ENCODE results near the gene GLIPR2.

The GLIPR2 gene

GRCh38 chr9:36163049-36163785 is 26.7 kb downstream of the GLIPR2 start:
- no peak for DNase-seq (ENCODE audit: extremely low read depth, insufficient read length)
- Histone ChIP-seq H3K4me3 (replicated peaks; ENCODE audit: low read depth, low read length) (no peak overlapping the region), H3K36me3 (ENCODE audit: control insufficient read depth, insufficient read depth, low read length) (no peaks in the 10 kb centered on the region), H3K27me3 (replicated peaks; ENCODE audit: control insufficient read depth, insufficient read depth, low read length) (no peaks in the 10 kb centered on the region; the same call in none of the 2 replicates)
- TF ChIP-seq, protein P1, sequence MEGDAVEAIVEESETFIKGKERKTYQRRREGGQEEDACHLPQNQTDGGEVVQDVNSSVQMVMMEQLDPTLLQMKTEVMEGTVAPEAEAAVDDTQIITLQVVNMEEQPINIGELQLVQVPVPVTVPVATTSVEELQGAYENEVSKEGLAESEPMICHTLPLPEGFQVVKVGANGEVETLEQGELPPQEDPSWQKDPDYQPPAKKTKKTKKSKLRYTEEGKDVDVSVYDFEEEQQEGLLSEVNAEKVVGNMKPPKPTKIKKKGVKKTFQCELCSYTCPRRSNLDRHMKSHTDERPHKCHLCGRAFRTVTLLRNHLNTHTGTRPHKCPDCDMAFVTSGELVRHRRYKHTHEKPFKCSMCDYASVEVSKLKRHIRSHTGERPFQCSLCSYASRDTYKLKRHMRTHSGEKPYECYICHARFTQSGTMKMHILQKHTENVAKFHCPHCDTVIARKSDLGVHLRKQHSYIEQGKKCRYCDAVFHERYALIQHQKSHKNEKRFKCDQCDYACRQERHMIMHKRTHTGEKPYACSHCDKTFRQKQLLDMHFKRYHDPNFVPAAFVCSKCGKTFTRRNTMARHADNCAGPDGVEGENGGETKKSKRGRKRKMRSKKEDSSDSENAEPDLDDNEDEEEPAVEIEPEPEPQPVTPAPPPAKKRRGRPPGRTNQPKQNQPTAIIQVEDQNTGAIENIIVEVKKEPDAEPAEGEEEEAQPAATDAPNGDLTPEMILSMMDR (IDR thresholded peaks at IDR 0.05; ENCODE audit: insufficient read depth, low read length, poor library complexity, severe bottlenecking) = no peak

DNA sequence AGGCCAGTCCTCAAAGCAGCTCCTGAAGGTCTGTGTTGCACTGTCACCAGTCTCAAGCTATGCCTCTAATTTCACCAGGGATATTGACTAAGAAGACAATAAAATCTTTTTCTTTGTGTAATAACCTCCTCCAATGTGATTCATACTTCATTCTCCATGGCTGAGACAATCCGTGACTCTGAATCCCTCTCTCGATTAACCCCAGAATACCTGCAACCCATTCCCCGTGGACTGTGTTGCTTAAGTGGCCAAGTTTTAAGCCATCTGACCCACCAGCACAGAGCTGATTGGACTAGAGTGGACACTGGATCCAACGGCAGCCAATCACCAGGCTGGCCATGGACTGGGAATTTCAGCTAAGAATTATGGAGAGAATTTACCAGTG is 27.2 kb downstream of the GLIPR2 start:
- TF ChIP-seq, protein P1 (IDR thresholded peaks at IDR 0.05; ENCODE audit: insufficient read depth, low read length, poor library complexity, severe bottlenecking) = no peak
- no peaks in the 10 kb centered on the region for H3K36me3 ChIP-seq (ENCODE audit: control insufficient read depth, insufficient read depth, low read length)
- H3K4me3 ChIP-seq (replicated peaks; ENCODE audit: low read depth, low read length) = no peak overlapping the region
- no peak for DNase-seq (ENCODE audit: extremely low read depth, insufficient read length)
- H3K27me3 ChIP-seq (replicated peaks; ENCODE audit: control insufficient read depth, insufficient read depth, low read length) = no peaks in the 10 kb centered on the region; the same call in none of the 2 replicates

DNA sequence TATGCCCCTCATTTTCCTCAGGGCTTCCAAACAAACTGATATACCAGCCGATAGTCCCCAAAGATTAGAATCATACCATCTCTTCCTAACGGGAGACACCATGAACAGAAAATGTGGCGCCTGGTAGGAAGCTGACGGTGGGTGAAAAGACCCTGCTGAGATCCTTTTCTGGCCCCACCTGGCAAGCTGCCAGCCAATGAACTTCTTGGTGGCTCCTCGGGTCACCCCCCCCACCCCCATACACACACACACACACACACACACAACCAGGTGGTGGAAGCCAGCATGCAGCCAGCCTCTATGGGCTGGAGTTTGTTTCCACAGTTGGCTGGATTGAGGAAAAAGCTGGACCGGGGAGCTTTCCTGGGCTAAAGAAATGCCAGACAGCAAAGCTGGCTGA is 27.8 kb downstream of the GLIPR2 start:
- TF ChIP-seq, protein P1 (IDR thresholded peaks at IDR 0.05; ENCODE audit: insufficient read depth, low read length, poor library complexity, severe bottlenecking) = no peak
- Histone ChIP-seq H3K36me3 (ENCODE audit: control insufficient read depth, insufficient read depth, low read length) (no peaks in the 10 kb centered on the region), H3K27me3 (replicated peaks; ENCODE audit: control insufficient read depth, insufficient read depth, low read length) (no peaks in the 10 kb centered on the region; the same call in none of the 2 replicates), H3K4me3 (replicated peaks; ENCODE audit: low read depth, low read length) (no peak overlapping the region)
- no peak for DNase-seq (ENCODE audit: extremely low read depth, insufficient read length)

GRCh38 chr9:36164989-36165388 is 28.5 kb downstream of the GLIPR2 start:
- no peak overlapping the region for H3K4me3 ChIP-seq (replicated peaks; ENCODE audit: low read depth, low read length)
- H3K36me3 ChIP-seq (ENCODE audit: control insufficient read depth, insufficient read depth, low read length) = no peaks in the 10 kb centered on the region
- H3K27me3 ChIP-seq (replicated peaks; ENCODE audit: control insufficient read depth, insufficient read depth, low read length) = no peaks in the 10 kb centered on the region; the same call in none of the 2 replicates
- TF ChIP-seq, protein P1 (IDR thresholded peaks at IDR 0.05; ENCODE audit: insufficient read depth, low read length, poor library complexity, severe bottlenecking) = no peak
- DNase-seq (ENCODE audit: extremely low read depth, insufficient read length) = no peak

- H3K36me3 ChIP-seq (ENCODE audit: control insufficient read depth, insufficient read depth, low read length) = no peaks in the 10 kb centered on the region
- DNase-seq (ENCODE audit: extremely low read depth, insufficient read length) = no peak
- H3K4me3 ChIP-seq (replicated peaks; ENCODE audit: low read depth, low read length) = no peak overlapping the region
Measured at GRCh38 chr9:36165826-36166167, 29.3 kb downstream of the GLIPR2 start.

More at GRCh38 chr9:36165826-36166167, 29.3 kb downstream of the GLIPR2 start:
- H3K27me3 ChIP-seq (replicated peaks; ENCODE audit: control insufficient read depth, insufficient read depth, low read length) = no peaks in the 10 kb centered on the region; the same call in none of the 2 replicates
- TF ChIP-seq, protein P1 (IDR thresholded peaks at IDR 0.05; ENCODE audit: insufficient read depth, low read length, poor library complexity, severe bottlenecking) = no peak

Measured in GM06990 (cell line).